ENCODE measurements around the gene NFIA.

NFIA gene

DNA sequence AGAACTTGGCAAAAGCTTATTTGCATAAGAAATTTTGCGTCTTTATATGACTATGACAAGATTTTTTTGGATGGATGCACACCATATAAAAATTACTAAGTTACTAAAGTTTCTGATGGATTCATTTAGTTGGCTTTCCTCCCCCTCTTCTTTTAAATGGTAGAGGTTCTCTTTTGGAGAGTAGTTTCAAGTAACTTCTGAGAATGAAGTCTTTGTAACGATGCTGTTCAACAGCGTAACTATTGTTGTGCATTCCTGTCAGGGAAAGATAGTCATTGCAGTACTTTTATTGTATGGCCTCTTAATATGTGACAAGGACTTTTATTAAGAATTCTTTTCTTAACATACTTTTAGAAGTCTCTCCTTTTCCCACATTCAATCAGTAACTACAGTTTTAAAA, 16.0 kb downstream of the NFIA start:
- no peak overlapping the region for H3K9ac ChIP-seq (ENCODE audit: low read length)
- no peaks in the 10 kb centered on the region for H3K9me3 ChIP-seq (ENCODE audit: low read length)
- H3K4me1 ChIP-seq (ENCODE audit: insufficient read depth, low read length): peaks cover 47% of the 10 kb centered on the region
- no peaks in the 10 kb centered on the region for H3K36me3 ChIP-seq (ENCODE audit: insufficient read depth, low read length)
- H3K27ac ChIP-seq (ENCODE audit: low read depth, low read length): no peak overlapping the region
- H3K27me3 ChIP-seq (ENCODE audit: control insufficient read depth in 1 of 2, insufficient read depth in 2 of 2, low read length in 2 of 2): no peaks in the 10 kb centered on the region
- no peak overlapping the region for H3K4me3 ChIP-seq (ENCODE audit: low read depth in 1 of 2, low read length in 2 of 2)

DNA sequence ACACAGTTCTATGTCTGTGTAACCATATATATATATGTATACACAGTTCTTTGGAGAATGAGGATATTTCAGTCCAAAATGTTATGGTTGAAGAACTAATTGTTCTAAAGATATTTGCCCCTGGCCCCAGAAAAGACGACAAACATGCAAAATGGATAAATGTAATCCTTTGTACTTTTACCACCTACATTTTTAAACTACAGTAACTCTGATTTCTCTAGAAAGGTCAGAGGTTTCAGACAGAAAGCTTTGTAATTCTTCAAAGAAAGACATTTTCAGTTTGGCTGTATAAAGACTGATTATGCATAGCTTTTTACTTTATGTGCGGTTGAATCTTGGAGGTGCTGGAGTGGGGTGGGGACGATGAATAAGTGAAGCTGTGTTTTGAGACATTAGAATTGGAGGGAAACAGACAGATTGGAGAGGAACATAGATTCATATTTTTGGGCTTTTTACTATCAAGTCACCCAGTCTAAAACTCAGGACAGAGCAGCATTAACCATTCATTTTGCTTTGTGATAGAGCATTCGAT, 16.6 kb downstream of the NFIA start:
- Histone ChIP-seq H3K9ac (ENCODE audit: low read length) (no peak overlapping the region), H3K4me1 (ENCODE audit: insufficient read depth, low read length) (peaks cover 43% of the 10 kb centered on the region), H3K36me3 (ENCODE audit: insufficient read depth, low read length) (no peaks in the 10 kb centered on the region)

DNA sequence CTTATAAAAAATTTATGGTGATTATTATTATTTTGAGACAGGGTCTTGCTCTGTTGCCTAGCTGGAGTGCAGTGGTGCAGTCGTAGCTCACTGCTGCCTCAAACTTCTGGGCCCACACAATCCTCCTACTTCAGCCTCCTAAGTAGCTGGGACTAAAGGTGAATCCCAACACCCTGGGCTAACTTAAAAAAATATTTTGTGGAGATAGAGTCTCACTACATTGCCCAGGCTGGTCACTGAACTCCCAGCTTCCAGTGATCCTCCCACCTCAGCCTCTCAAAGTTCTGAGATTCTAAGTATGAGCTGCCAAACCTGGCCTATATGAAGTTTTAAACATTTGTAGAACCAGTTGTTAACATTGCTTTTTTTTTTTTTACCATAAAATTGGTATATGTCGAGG, 18.2 kb downstream of the NFIA start:
- Histone ChIP-seq H3K27me3 (ENCODE audit: control insufficient read depth in 1 of 2, insufficient read depth in 2 of 2, low read length in 2 of 2) (no peaks in the 10 kb centered on the region), H3K4me3 (ENCODE audit: low read depth in 1 of 2, low read length in 2 of 2) (no peak overlapping the region), H3K9ac (ENCODE audit: low read length) (no peak overlapping the region), H3K9me3 (ENCODE audit: low read length) (no peaks in the 10 kb centered on the region), H3K27ac (ENCODE audit: low read depth, low read length) (no peak overlapping the region), H3K4me1 (ENCODE audit: insufficient read depth, low read length) (peaks cover 29% of the 10 kb centered on the region), H3K36me3 (ENCODE audit: insufficient read depth, low read length) (no peaks in the 10 kb centered on the region)

More for the DNA sequence above, 16.6 kb downstream of the NFIA start:
- no peak overlapping the region for H3K4me3 ChIP-seq (ENCODE audit: low read depth in 1 of 2, low read length in 2 of 2)
- no peak overlapping the region for H3K27ac ChIP-seq (ENCODE audit: low read depth, low read length)
- H3K9me3 ChIP-seq (ENCODE audit: low read length): no peaks in the 10 kb centered on the region
- H3K27me3 ChIP-seq (ENCODE audit: control insufficient read depth in 1 of 2, insufficient read depth in 2 of 2, low read length in 2 of 2): no peaks in the 10 kb centered on the region

DNA sequence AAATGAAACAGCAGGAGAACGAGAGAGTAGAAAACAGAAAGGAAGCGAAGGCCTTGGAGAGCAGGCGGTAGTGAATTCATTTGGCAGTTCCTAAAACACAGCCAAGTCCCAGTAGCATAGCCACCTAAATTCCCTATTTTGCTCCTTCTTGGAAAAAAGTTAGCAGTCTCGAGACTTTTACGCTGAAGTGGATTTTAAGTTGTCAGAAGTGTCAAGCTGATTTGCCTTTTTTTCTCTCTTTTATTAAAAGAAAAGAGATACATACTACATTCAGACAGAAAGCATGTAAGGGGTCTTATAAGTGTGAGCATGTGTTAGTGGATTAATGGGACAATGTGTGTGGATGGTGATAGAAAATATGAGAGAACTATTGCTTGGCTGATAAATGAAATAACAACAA, 19.2 kb downstream of the NFIA start:
- Histone ChIP-seq H3K27me3 (ENCODE audit: control insufficient read depth in 1 of 2, insufficient read depth in 2 of 2, low read length in 2 of 2) (no peaks in the 10 kb centered on the region), H3K36me3 (ENCODE audit: insufficient read depth, low read length) (no peaks in the 10 kb centered on the region), H3K9me3 (ENCODE audit: low read length) (no peaks in the 10 kb centered on the region), H3K9ac (ENCODE audit: low read length) (no peak overlapping the region), H3K27ac (ENCODE audit: low read depth, low read length) (no peak overlapping the region), H3K4me3 (ENCODE audit: low read depth in 1 of 2, low read length in 2 of 2) (peak overlapping the region in 1 of 2 donors; percentile 18), H3K4me1 (ENCODE audit: insufficient read depth, low read length) (peaks cover 28% of the 10 kb centered on the region)

DNA sequence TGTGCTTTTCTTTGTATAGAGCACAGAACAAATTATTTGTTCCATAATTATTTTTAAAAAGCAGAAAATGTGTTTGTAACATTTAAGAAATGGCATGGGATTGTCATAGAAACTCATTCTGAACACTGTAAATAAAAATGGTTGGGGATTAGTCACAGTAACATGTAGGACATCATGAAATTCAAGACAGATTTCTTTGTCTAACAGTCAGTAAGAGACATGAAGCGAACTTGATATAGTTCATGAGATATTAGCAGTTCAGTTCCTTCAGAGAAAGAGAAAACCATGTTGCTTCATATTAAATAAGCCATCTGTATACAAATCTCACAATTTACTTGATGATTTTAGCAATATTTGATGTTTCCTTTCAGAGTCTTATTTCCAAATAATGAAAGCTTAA, 19.7 kb downstream of the NFIA start:
- Histone ChIP-seq H3K36me3 (ENCODE audit: insufficient read depth, low read length) (no peaks in the 10 kb centered on the region), H3K27ac (ENCODE audit: low read depth, low read length) (no peak overlapping the region), H3K9me3 (ENCODE audit: low read length) (no peaks in the 10 kb centered on the region), H3K4me1 (ENCODE audit: insufficient read depth, low read length) (peaks cover 28% of the 10 kb centered on the region), H3K4me3 (ENCODE audit: low read depth in 1 of 2, low read length in 2 of 2) (peak overlapping the region in 1 of 2 donors; percentile 18), H3K27me3 (ENCODE audit: control insufficient read depth in 1 of 2, insufficient read depth in 2 of 2, low read length in 2 of 2) (no peaks in the 10 kb centered on the region), H3K9ac (ENCODE audit: low read length) (no peak overlapping the region)

DNA sequence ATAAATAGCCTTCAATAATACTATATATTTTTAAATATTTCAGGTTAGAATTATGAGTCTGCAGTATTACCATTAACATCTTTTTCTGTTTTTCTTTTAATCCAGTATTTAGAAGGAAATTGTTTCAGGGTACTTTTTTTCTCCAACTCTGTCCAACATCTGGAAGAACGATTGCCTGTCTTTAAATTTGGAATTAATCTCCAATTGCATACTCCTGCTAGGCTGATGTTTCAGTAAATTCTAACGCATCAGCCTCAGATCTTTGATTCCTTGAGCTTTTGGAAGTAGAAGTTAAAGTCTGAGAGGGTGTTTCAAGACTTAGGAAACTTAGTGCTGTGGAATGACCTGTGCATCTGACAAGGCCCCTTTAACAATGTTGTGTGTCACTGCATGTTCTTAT, 20.3 kb downstream of the NFIA start:
- H3K27me3 ChIP-seq (ENCODE audit: control insufficient read depth in 1 of 2, insufficient read depth in 2 of 2, low read length in 2 of 2): no peaks in the 10 kb centered on the region
- no peak overlapping the region for H3K27ac ChIP-seq (ENCODE audit: low read depth, low read length)
- H3K9me3 ChIP-seq (ENCODE audit: low read length): no peaks in the 10 kb centered on the region
- no peak overlapping the region for H3K9ac ChIP-seq (ENCODE audit: low read length)
- no peaks in the 10 kb centered on the region for H3K36me3 ChIP-seq (ENCODE audit: insufficient read depth, low read length)
- H3K4me3 ChIP-seq (ENCODE audit: low read depth in 1 of 2, low read length in 2 of 2): no peak overlapping the region
- peaks cover 22% of the 10 kb centered on the region for H3K4me1 ChIP-seq (ENCODE audit: insufficient read depth, low read length)

DNA sequence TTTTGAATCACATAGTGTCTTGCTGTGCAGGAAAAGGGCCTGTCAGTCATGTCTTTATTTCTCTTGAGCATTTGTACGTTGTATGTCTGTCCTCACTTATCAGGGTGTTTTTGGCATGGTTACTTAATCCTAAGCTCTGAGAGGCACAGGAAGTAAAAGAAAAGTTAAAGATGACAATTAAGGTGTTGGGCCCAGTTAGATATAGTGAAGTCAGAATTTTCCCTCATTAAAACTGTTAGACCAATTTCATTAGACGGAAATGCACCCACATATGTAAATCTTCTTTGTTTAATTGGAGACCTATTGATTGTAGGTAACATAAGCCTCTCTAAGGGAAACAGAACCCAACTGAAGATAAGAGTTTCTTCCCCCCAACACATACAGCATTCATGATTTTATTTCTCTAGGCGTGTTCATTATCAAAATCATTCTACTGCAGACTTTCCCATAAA, 21.9 kb downstream of the NFIA start:
- Histone ChIP-seq H3K36me3 (ENCODE audit: insufficient read depth, low read length) (no peaks in the 10 kb centered on the region), H3K9me3 (ENCODE audit: low read length) (no peaks in the 10 kb centered on the region), H3K27ac (ENCODE audit: low read depth, low read length) (no peak overlapping the region), H3K4me1 (ENCODE audit: insufficient read depth, low read length) (peaks cover 17% of the 10 kb centered on the region), H3K9ac (ENCODE audit: low read length) (no peak overlapping the region), H3K4me3 (ENCODE audit: low read depth in 1 of 2, low read length in 2 of 2) (no peak overlapping the region), H3K27me3 (ENCODE audit: control insufficient read depth in 1 of 2, insufficient read depth in 2 of 2, low read length in 2 of 2) (no peaks in the 10 kb centered on the region)

DNA sequence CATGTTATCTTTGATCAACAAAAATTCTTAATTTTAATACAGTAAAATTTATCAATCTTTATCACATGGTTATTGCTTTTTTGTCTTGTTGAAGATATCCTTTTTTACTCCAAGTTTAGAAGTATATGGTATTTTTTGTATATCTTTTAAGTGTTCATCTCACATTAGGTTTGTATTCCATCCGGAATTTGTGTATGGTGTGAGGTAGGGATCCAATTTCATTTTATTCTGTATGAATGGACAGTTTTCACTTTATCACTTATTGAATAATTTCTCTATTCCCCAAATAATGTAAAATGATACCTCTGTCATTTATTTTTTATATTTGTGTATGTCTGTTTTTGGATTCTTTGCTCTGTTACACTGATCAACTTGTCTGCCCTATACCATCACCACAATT, 25.3 kb downstream of the NFIA start:
- Histone ChIP-seq H3K9me3 (ENCODE audit: low read length) (no peaks in the 10 kb centered on the region), H3K4me3 (ENCODE audit: low read depth in 1 of 2, low read length in 2 of 2) (no peak overlapping the region), H3K27me3 (ENCODE audit: control insufficient read depth in 1 of 2, insufficient read depth in 2 of 2, low read length in 2 of 2) (no peaks in the 10 kb centered on the region), H3K4me1 (ENCODE audit: insufficient read depth, low read length) (peaks cover 28% of the 10 kb centered on the region), H3K36me3 (ENCODE audit: insufficient read depth, low read length) (no peaks in the 10 kb centered on the region), H3K27ac (ENCODE audit: low read depth, low read length) (no peak overlapping the region), H3K9ac (ENCODE audit: low read length) (no peak overlapping the region)

DNA sequence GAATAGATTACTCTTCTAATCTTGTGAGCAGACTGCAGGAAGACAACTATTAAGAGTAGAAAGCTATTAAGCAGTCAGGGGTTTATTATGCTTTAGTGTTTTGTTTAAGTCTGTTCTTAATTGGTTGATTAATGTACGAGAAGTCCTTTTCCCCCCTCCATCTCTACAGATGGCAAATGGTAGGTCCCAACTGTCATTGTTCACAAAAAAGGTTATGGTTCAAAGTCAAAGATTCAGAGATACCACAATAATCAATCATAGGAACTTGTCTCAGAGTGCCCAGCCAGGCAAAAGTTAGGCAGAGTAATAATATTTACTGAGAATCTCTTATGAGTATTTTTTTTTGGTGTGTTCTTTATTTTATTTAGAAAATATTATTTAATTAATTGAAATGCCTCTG, 26.8 kb downstream of the NFIA start:
- Histone ChIP-seq H3K9me3 (ENCODE audit: low read length) (no peaks in the 10 kb centered on the region), H3K36me3 (ENCODE audit: insufficient read depth, low read length) (no peaks in the 10 kb centered on the region), H3K9ac (ENCODE audit: low read length) (no peak overlapping the region), H3K27me3 (ENCODE audit: control insufficient read depth in 1 of 2, insufficient read depth in 2 of 2, low read length in 2 of 2) (no peaks in the 10 kb centered on the region), H3K4me1 (ENCODE audit: insufficient read depth, low read length) (peaks cover 19% of the 10 kb centered on the region), H3K27ac (ENCODE audit: low read depth, low read length) (no peak overlapping the region), H3K4me3 (ENCODE audit: low read depth in 1 of 2, low read length in 2 of 2) (no peak overlapping the region)

DNA sequence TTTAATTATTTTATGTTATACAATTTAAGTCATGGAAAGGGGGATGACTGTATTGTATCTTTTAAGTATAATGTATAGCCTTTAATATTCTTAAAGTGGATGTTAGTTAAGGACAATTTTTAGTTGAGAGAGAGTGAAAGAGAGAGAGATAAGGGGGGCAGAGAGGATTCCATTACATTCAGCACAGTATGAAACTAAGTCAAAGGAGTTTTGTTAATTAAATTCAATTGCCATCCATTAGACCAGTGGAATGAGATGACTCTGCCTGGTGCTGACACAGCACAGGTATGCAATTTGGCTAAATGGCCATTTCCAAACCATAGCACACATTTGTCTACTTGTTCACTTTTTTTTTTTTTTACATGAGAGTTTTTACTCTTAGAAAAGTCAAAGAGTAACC, 27.5 kb downstream of the NFIA start:
- Histone ChIP-seq H3K27me3 (ENCODE audit: control insufficient read depth in 1 of 2, insufficient read depth in 2 of 2, low read length in 2 of 2) (no peaks in the 10 kb centered on the region), H3K4me1 (ENCODE audit: insufficient read depth, low read length) (peaks cover 19% of the 10 kb centered on the region), H3K36me3 (ENCODE audit: insufficient read depth, low read length) (no peaks in the 10 kb centered on the region), H3K4me3 (ENCODE audit: low read depth in 1 of 2, low read length in 2 of 2) (no peak overlapping the region), H3K27ac (ENCODE audit: low read depth, low read length) (no peak overlapping the region), H3K9me3 (ENCODE audit: low read length) (no peaks in the 10 kb centered on the region), H3K9ac (ENCODE audit: low read length) (no peak overlapping the region)

DNA sequence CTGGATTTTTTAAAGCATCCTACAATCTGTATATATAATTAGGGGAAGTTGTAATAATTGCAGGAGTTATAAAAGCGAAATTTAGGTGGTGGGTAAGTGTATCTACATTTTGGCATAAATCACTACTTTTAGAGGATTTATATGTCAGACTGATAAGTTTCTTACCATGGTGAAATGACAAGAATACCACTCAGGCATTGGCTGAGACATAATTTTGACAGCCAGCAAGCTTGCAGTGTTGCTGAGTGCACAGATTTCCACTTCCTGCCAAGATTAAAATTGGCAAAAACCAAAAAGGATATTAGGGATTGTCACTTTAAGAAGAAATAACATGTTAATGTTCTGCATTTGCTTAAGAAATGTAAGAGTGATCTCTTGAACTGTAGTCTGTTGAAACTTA, 28.2 kb downstream of the NFIA start:
- H3K9me3 ChIP-seq (ENCODE audit: low read length): no peaks in the 10 kb centered on the region
- no peak overlapping the region for H3K4me3 ChIP-seq (ENCODE audit: low read depth in 1 of 2, low read length in 2 of 2)
- H3K27me3 ChIP-seq (ENCODE audit: control insufficient read depth in 1 of 2, insufficient read depth in 2 of 2, low read length in 2 of 2): no peaks in the 10 kb centered on the region
- peaks cover 19% of the 10 kb centered on the region for H3K4me1 ChIP-seq (ENCODE audit: insufficient read depth, low read length)
- no peak overlapping the region for H3K9ac ChIP-seq (ENCODE audit: low read length)
- no peaks in the 10 kb centered on the region for H3K36me3 ChIP-seq (ENCODE audit: insufficient read depth, low read length)
- peak overlapping the region; percentile 10 for H3K27ac ChIP-seq (ENCODE audit: low read depth, low read length)

DNA sequence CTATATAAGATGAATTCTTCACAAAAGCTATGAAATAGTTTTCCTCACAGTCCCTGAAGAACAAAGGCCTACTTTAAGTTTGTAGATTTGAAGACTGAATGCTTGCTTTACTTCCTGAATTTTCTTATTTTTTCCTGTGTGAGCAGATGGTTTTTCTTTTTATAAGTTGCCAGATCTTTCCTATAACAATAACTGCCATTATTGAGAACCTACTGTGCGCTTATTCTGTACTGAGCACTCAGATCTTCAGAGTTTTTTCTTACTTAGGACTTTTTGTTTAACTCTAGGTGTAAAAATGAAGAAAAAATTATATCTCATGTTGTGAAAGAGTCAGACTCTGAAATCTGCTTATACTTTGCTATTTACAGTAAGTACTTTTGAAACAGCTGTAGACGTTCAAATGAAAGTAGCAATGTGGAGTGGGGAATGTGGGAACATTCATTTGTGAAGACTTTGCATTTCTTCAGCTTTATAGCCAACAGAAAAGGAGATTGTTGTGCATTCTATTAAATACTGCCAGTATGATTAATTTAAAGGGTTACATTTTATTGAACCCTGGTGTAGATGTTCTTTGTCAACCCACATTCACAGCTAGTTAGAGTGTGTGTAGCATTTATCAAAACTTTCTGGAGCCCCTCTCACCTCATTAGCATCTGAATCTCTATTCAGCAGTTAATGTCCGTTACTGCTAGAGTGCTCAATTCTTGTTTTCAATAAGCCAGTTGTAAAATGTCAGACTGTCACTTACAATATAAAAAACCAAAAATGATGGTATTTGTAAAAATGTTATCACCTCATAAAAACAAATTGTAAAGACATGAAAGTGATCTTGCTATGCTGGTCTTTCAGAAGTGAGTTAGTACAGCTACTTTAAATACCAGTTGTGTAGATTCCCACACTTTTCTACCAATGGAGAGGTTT, 29.0 kb downstream of the NFIA start:
- H3K27me3 ChIP-seq (ENCODE audit: control insufficient read depth in 1 of 2, insufficient read depth in 2 of 2, low read length in 2 of 2): no peaks in the 10 kb centered on the region
- H3K9ac ChIP-seq (ENCODE audit: low read length): no peak overlapping the region
- no peak overlapping the region for H3K4me3 ChIP-seq (ENCODE audit: low read depth in 1 of 2, low read length in 2 of 2)
- peaks cover 23% of the 10 kb centered on the region for H3K4me1 ChIP-seq (ENCODE audit: insufficient read depth, low read length)
- H3K27ac ChIP-seq (ENCODE audit: low read depth, low read length): peak overlapping the region; percentile 12
- H3K36me3 ChIP-seq (ENCODE audit: insufficient read depth, low read length): no peaks in the 10 kb centered on the region
- no peaks in the 10 kb centered on the region for H3K9me3 ChIP-seq (ENCODE audit: low read length)

Data from muscle layer of colon (tissue), 2 donors.